ENCODE results near the gene LLCFC1. TPM values are rescaled to one million over a fixed set of nuclear protein-coding genes. Genes with fewer than 3 reads are reported as not detected.

The LLCFC1 gene
- total RNA-seq (ENCODE audit: low replicate concordance) = not detected in 2 replicates

DNA sequence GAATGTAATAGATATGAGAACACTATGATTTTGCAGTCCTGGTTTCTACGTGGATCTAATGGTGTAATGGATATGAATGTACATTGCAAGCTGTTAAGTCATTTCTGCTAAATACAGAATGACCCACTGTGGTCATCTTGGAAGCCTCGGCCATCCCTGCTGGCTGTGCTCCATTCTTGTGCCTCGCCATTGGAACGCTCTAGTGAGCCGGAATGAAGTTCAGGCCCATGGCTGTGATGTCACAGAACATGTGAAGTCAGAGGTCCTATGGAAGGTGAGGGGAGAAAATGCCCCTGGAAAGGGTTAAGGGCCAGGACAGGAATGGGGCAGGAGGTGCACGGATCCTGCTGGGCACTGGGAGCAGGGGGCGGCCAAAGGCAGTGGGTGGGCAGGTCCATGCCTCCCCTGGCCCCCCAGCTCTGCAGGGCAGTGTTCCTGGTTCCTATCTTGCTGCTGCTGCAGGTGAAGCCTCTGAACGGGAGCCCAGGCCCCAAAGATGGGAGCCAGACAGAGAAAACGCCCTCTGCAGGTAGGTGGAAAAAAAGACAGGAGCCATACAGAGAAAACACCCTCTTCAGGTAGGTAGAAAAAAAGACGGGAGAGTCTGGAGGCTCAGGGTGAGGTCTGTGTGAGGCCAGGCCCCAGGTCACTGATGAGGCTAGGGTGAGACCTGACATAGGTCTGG lies at the start of gene LLCFC1:
TSS of gene LLCFC1 (plus strand) at position 259 of the 685 bp plus-strand sequence. CDS start at position 397, 138 bp downstream.

GRCh38 chr7:142933624-142934023 lies 5.7 kb upstream of the LLCFC1 start, which contains the start of gene TRPV5:
TRPV5 (minus strand) TSS chr7:142933746; CDS start chr7:142933459, 287 bp downstream.

DNA sequence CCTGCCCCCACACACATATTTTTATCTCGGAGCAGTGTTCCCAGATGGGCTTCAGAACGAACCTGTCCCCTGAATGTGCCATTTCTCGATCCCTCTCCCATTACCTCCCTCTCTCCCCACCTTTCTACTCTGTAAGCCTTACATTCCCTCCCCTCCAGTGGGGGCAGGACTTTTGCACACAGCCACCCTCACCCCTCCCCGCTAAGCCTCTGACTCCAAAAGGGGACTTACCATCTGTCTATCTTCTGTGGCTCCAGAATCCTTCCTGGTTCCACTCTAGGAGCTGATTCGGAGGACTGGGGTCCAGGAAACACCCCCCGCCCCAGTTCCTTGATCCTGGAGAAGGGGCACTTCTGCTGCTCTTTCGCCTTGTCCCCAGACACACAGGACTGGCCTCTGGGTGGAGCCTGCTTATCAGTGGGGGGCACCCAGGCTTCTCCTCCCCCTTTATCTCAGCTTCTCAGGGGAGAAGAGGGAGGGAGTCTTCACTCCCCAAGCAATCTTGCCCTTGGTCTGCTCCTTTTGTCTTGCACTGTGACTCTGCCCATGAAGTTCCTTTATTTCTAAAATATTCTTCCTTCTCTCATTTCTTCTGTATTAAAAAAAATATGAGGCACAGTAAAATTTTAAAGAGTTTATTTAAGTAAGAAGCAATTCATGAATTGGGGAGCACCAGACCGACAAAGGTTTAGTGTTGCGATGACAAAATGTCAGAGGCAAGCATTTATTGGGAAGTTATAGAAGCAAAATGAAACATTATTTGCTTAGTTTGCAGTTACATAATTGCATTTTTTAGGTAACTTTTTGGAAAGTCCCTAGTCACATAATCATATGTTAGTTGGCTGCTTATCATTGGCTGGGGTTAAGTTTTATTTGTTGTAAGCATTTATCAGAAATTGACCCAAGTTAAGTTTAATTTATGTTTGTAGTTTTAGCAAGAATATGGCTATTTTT lies 23.0 kb downstream of the LLCFC1 start, which contains the start of gene KEL:
TSS of gene KEL (minus strand) at position 391 of the 954 bp plus-strand sequence. CDS start at position 234, 157 bp downstream.

Other genes starting within 250 kb of the LLCFC1 start
- gene PRSS1, start 190.0 kb upstream of the LLCFC1 start, total RNA-seq (ENCODE audit: low replicate concordance) = not detected in 2 replicates
- gene PRSS2, start 168.5 kb upstream of the LLCFC1 start, total RNA-seq (ENCODE audit: low replicate concordance) = not detected in 2 replicates
- gene EPHB6, start 84.4 kb upstream of the LLCFC1 start, total RNA-seq (ENCODE audit: low replicate concordance) = 1.1 and 9.9 TPM in 2 replicates
- gene TRPV6, start 53.7 kb upstream of the LLCFC1 start, total RNA-seq (ENCODE audit: low replicate concordance) = not detected in 2 replicates
- not detected in 2 replicates for gene TRPV5, start 5.7 kb upstream of the LLCFC1 start, total RNA-seq (ENCODE audit: low replicate concordance)
- 0.53 TPM in 1 of 2 replicates, not detected in the other for gene KEL, start 22.9 kb downstream of the LLCFC1 start, total RNA-seq (ENCODE audit: low replicate concordance)
- gene OR9A2, start 87.6 kb downstream of the LLCFC1 start, total RNA-seq (ENCODE audit: low replicate concordance) = 0.12 TPM in 1 of 2 replicates, not detected in the other
- not detected in 2 replicates for gene OR6V1, start 112.9 kb downstream of the LLCFC1 start, total RNA-seq (ENCODE audit: low replicate concordance)
- gene PIP, start 192.6 kb downstream of the LLCFC1 start, total RNA-seq (ENCODE audit: low replicate concordance) = not detected in 2 replicates
- gene TAS2R39, start 243.9 kb downstream of the LLCFC1 start, total RNA-seq (ENCODE audit: low replicate concordance) = 0.35 TPM in 1 of 2 replicates, not detected in the other

All from smooth muscle cell of the coronary artery (primary cell).